IPS-11a (cell line): Measurements from ENCODE around the gene ZNF714.
A peak's percentile ranks its signal among the peaks of the same experiment; 100 is the strongest.
"Not testable (repeated sequence)": the region's sequence is repeated elsewhere in the genome, so short reads cannot be mapped to it uniquely, and the experiment has no call there.

Experiments used
- H3K4me3 ChIP-seq: one replicate; pipeline ENCODE4 v1.5.1; 2013; ENCODE audit warnings: low read depth, low read length, control low read depth

ZNF714 gene

DNA sequence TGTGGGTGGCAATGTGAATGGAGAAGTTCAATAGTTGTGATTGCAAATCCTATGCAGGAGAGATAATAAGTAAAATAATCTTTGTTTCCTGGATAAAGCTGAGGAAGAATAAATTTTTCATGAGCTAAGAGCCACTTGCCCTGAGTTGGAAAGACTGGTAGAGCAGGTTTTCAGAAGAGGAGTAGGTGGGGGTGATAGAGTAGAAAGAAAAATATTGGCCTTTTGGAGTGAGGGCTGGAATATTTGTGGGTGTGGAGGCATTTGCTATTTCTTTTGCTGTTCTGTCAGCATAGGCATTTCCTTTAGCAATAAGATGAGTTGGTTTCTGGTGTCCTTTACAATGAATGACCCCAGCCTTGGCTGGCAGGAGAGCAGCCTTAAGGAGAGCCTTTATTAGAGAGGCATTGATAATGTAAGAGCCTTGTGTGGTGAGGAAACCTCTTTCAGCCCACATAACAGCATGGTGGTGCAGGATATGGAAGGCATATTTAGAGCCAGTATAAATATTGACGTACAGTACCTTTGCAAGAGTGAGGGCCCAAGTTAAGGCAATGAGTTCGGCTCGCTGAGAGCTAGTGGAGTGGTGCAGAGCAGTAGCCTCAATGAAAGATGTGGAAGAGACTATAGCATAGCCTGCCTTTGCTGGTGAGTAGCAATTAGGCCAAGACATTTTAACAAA lies 48.2 kb downstream of the ZNF714 start:
- H3K4me3 ChIP-seq: no peak overlapping the region

DNA sequence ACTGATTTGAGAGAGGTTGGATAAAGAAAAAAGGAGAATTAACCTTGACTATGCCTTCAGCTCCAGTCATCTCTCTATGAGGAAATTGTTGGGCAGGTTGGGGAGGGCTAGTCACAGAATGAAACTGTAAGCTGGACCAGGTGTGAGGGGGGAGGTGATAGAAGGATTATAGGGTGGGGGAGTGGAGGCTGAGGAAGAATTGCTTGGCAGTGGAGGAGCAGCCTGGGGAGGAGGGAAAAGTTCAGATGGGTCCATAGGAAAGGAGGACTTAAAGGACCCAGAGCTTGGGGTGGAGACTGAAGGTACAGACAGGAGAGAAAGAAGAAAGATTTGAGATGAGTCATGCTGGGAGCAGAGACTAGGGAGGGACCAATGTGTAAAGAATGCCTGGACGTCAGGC lies 51.6 kb downstream of the ZNF714 start:
- no peak overlapping the region for H3K4me3 ChIP-seq

GRCh38 chr19:21134934-21135366 lies 52.9 kb downstream of the ZNF714 start:
- H3K4me3 ChIP-seq: no peak overlapping the region

DNA sequence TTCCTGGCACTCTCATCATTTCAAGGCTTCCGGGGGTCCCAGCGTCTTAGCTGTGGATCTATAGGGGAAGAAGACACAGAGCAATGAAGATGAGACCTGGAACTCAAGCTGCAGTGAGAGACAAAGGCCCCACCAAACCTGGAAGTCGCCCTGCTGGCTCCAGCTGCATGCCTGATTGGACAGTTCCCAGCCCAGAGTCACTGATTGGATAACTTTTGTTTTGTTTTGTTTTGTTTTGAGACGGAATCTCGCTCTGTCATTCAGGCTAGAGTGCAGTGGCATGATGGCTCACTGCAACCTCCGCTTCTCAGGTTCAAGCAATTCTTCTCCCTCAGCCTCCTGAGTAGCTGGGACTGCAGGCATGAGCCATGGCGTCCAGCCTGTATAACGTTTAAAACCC lies 53.4 kb downstream of the ZNF714 start:
- no peak overlapping the region for H3K4me3 ChIP-seq

GRCh38 chr19:21138130-21138529 lies 56.1 kb downstream of the ZNF714 start:
- H3K4me3 ChIP-seq: no peak overlapping the region

- H3K4me3 ChIP-seq: not testable (repeated sequence)
Measured at GRCh38 chr19:21141006-21141405, 59.0 kb downstream of the ZNF714 start.

DNA sequence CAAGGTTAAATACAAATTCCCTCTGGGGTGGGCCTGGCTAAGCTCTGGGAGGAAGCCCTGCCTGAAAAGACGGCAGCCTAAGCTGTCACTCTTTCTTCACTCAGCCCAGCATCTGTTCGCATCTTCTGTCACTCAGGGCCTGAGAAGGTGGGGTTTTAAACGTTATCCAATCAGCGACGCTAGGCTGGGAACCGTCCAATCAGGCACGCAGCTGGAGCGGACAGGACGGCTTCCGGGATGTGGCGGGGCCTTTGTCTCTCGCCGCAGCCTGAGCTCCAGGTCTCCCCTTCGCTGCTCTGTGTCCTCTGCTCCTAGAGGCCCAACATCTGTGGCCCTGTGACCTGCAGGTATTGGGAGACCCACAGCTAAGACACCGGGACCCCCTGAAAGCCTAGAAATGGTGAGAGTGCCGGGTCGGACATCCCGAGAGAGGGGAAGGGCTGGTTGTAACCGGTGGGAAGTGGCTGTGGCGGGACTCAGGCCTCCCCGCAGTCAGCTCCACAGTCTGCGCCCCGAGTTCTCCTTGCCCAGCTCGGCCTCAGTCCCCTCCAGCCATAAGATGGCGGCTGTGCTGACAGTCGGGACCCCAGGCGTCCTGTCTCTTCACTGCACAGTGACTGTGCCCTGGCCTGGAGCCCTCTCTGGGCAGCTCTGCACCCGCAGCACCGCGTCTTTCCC lies 59.9 kb downstream of the ZNF714 start, which contains the start of gene ZNF431:
Gene ZNF431, plus strand, starts transcription at position 254 of the 678 bp plus-strand sequence. Its CDS starts 144 bp downstream, at position 398.
- peak within 1 kb of the TSS; percentile 56 for H3K4me3 ChIP-seq

GRCh38 chr19:21143428-21143827 lies 61.4 kb downstream of the ZNF714 start:
- no peak overlapping the region for H3K4me3 ChIP-seq

DNA sequence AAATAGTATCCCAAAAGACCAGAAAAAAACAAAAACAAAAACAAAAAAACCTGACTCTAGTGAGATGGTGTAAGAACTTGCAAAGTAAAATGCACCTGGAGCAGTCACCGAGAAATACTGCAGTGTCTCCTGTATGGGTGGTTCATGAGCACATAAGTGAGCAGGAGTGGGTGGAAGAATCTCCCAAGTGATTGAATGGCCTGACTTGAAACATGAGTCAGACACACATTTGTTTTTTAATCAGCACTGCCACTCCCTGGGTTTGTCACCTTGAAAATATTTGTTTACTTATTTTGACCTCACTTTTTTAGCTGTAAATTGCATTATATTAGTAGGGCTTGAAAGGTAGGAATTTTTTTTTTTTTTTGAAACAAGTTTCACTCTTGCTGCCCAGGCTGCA lies 61.9 kb downstream of the ZNF714 start:
- H3K4me3 ChIP-seq: no peak overlapping the region

DNA sequence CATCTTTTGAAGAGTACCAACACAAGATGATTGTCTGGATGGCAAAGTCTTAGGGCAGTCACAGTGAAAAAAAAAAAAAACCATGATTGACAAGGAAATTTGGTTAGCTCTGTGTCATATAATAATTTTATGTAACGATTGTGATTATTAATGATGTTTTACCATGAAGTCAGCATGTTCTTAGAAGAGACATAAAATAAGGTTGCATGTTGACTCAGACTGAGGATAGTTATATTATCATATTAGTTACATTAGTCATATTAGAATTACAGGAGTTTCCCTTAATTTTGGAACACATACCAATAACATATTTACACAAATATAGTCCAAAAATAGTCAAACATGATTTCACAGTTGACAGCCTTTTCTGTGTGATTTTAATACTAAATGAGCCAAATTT lies 65.5 kb downstream of the ZNF714 start:
- H3K4me3 ChIP-seq: no peak overlapping the region

DNA sequence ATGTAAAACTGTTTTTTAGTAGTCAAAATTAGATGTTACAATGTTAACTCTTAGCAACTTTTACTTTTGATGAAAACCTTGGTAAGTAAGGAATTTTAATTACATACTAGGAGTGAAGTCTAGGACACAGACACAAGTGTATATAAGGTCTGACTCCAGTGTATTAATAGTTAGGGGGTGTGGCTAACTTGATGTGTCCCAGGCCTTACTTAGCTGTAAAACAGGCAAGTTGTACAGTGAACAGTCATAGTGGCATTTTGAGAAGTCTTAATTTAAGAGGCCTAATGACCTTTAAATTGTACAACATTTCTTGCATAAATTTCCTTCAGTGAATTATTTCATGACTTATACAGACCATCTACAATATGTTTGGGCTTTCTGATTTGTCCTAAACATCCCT lies 66.7 kb downstream of the ZNF714 start:
- no peak overlapping the region for H3K4me3 ChIP-seq

- no peak overlapping the region for H3K4me3 ChIP-seq
Measured at GRCh38 chr19:21149877-21150276, 67.9 kb downstream of the ZNF714 start.

DNA sequence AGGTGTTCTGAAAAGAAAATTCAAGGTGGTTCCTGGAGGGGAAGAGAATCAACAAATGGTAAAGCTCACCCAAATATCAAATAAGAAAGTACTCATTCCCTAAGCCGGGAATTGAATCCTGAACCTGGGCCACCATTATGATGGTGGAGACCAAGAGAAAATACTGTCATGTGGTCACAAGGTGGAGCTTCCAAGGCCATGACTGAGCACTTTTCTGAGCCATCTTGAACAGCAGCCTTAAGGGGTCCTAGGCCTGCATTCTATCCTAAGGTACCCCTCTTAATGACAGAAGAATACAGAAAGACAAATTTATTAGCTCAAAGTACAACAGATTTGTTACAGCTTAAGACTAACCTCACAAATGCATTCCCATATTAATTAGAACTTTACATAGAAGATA lies 69.5 kb downstream of the ZNF714 start:
- no peak overlapping the region for H3K4me3 ChIP-seq

- no peak overlapping the region for H3K4me3 ChIP-seq
Measured at GRCh38 chr19:21158523-21159135, 76.6 kb downstream of the ZNF714 start.

DNA sequence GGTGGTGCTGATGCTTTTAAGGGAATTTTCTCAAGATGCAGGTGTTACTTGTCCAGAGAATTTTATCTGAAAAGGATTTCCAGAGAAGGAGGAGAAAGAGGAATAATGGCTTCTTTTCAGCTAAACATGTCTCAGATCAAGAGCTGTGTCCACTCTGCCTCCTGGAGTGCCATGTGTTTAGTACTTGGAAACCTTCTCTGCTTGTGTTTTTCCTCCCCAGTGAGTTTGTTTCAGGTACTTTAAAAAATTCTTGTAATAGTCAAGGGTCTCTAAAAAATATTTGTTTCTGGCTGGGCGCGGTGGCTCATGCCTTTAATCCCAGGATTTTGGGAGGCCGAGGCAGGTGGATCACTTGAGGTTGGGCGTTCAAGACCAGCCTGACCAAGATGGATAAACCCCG lies 82.5 kb downstream of the ZNF714 start:
- H3K4me3 ChIP-seq: no peak overlapping the region

DNA sequence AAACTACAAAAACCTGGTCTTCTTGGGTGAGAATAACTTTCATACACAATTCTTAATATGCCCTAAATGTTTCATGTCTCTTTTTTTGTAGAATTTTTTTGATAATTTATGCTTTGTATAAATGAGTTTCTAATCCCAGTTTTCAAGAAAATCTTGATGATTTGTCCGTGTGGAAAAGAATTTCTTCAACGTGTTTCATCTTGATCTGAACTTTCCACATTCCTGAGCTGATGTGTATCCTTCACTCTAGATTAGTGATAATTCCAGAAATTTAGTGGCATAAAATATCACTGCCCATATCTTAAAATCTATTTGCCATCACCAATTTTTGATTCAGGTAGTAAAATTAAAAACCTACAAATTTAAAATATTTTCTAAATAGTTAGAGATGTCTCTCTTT lies 84.4 kb downstream of the ZNF714 start:
- no peak overlapping the region for H3K4me3 ChIP-seq
